ENCODE data around the gene STRN3. TPM values are rescaled to one million over a fixed set of nuclear protein-coding genes. Genes with fewer than 3 reads are reported as not detected.

STRN3 gene
- total and polyA plus RNA-seq, 4 donors: 6.8 to 47.5 (median 31.2) TPM

DNA sequence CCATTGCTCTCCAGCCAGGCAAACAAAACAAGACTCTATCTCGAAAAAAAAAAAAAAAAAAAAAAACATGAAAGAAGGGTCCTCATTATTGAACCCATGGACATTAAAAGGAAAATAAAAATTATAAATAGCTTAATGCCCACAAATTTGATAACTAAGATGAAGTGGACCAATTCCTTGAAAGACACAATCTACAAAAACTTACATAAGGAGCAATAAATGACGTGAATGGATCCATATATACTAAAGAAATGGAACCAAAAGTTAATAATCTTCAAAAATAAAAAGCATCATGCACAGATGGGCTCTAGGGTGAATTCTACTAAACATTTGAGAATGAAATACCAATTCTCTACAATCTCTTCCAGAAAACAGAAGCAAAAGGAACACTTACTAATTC lies 48.4 kb downstream of the STRN3 start:
- TF ChIP-seq NR2F2 (IDR thresholded peaks at IDR 0.05) (no peak), RAD21 (IDR thresholded peaks at IDR 0.05) (no peak), HNF4A (conservative IDR thresholded peaks at IDR 0.05) (no peak), FOXA1 (IDR thresholded peaks at IDR 0.05) (no peak), FOXA2 (IDR thresholded peaks at IDR 0.05) (no peak), GABPA (IDR thresholded peaks at IDR 0.05 in 1 of 2, conservative IDR thresholded peaks at IDR 0.05 in 1 of 2) (no peak), YY1 (IDR thresholded peaks at IDR 0.05) (no peak), SP1 (IDR thresholded peaks at IDR 0.05) (no peak), JUND (IDR thresholded peaks at IDR 0.05) (no peak), RXRA (IDR thresholded peaks at IDR 0.05) (no peak), HNF4G (IDR thresholded peaks at IDR 0.05) (no peak), TAF1 (conservative IDR thresholded peaks at IDR 0.05) (no peak), EGR1 (IDR thresholded peaks at IDR 0.05; ENCODE audit: low read depth in 2 of 2) (no peak)
- TF ChIP-seq, protein P1, sequence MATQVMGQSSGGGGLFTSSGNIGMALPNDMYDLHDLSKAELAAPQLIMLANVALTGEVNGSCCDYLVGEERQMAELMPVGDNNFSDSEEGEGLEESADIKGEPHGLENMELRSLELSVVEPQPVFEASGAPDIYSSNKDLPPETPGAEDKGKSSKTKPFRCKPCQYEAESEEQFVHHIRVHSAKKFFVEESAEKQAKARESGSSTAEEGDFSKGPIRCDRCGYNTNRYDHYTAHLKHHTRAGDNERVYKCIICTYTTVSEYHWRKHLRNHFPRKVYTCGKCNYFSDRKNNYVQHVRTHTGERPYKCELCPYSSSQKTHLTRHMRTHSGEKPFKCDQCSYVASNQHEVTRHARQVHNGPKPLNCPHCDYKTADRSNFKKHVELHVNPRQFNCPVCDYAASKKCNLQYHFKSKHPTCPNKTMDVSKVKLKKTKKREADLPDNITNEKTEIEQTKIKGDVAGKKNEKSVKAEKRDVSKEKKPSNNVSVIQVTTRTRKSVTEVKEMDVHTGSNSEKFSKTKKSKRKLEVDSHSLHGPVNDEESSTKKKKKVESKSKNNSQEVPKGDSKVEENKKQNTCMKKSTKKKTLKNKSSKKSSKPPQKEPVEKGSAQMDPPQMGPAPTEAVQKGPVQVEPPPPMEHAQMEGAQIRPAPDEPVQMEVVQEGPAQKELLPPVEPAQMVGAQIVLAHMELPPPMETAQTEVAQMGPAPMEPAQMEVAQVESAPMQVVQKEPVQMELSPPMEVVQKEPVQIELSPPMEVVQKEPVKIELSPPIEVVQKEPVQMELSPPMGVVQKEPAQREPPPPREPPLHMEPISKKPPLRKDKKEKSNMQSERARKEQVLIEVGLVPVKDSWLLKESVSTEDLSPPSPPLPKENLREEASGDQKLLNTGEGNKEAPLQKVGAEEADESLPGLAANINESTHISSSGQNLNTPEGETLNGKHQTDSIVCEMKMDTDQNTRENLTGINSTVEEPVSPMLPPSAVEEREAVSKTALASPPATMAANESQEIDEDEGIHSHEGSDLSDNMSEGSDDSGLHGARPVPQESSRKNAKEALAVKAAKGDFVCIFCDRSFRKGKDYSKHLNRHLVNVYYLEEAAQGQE (IDR thresholded peaks at IDR 0.05): no peak
- TF ChIP-seq, protein P2, sequence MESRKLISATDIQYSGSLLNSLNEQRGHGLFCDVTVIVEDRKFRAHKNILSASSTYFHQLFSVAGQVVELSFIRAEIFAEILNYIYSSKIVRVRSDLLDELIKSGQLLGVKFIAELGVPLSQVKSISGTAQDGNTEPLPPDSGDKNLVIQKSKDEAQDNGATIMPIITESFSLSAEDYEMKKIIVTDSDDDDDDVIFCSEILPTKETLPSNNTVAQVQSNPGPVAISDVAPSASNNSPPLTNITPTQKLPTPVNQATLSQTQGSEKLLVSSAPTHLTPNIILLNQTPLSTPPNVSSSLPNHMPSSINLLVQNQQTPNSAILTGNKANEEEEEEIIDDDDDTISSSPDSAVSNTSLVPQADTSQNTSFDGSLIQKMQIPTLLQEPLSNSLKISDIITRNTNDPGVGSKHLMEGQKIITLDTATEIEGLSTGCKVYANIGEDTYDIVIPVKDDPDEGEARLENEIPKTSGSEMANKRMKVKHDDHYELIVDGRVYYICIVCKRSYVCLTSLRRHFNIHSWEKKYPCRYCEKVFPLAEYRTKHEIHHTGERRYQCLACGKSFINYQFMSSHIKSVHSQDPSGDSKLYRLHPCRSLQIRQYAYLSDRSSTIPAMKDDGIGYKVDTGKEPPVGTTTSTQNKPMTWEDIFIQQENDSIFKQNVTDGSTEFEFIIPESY (IDR thresholded peaks at IDR 0.05): no peak
- TF ChIP-seq, protein P3, sequence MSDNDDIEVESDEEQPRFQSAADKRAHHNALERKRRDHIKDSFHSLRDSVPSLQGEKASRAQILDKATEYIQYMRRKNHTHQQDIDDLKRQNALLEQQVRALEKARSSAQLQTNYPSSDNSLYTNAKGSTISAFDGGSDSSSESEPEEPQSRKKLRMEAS (IDR thresholded peaks at IDR 0.05): no peak
- TF ChIP-seq, protein P4, sequence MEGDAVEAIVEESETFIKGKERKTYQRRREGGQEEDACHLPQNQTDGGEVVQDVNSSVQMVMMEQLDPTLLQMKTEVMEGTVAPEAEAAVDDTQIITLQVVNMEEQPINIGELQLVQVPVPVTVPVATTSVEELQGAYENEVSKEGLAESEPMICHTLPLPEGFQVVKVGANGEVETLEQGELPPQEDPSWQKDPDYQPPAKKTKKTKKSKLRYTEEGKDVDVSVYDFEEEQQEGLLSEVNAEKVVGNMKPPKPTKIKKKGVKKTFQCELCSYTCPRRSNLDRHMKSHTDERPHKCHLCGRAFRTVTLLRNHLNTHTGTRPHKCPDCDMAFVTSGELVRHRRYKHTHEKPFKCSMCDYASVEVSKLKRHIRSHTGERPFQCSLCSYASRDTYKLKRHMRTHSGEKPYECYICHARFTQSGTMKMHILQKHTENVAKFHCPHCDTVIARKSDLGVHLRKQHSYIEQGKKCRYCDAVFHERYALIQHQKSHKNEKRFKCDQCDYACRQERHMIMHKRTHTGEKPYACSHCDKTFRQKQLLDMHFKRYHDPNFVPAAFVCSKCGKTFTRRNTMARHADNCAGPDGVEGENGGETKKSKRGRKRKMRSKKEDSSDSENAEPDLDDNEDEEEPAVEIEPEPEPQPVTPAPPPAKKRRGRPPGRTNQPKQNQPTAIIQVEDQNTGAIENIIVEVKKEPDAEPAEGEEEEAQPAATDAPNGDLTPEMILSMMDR (IDR thresholded peaks at IDR 0.05; ENCODE audit: low read depth, low read length, missing input control): no peak
- TF ChIP-seq, protein P5, sequence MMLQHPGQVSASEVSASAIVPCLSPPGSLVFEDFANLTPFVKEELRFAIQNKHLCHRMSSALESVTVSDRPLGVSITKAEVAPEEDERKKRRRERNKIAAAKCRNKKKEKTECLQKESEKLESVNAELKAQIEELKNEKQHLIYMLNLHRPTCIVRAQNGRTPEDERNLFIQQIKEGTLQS (IDR thresholded peaks at IDR 0.05): no peak
- peaks cover 2 to 23% (median 11%) of the 10 kb centered on the region in 4 donors for H3K4me1 ChIP-seq (ENCODE audit: control insufficient read depth in 4 of 4, insufficient read depth in 4 of 4, low read length in 3 of 4)
- H3K9ac ChIP-seq (ENCODE audit: low read depth in 1 of 2, low read length in 2 of 2): no peak overlapping the region
- H3K36me3 ChIP-seq (ENCODE audit: control insufficient read depth in 4 of 4, insufficient read depth in 3 of 4, low read depth in 1 of 4, low read length in 3 of 4): no peaks in the 10 kb centered on the region
- H3K9me3 ChIP-seq (ENCODE audit: control insufficient read depth in 4 of 4, low read length in 3 of 4): no peaks in the 10 kb centered on the region
- DNase-seq (ENCODE audit: low spot score): no peak
- 81% methylated on average over 2 of the region's 2 CpGs for WGBS
- no peaks in the 10 kb centered on the region for H3K27me3 ChIP-seq (ENCODE audit: control insufficient read depth in 4 of 4, insufficient read depth in 4 of 4, low read length in 3 of 4)
- H3K27ac ChIP-seq (ENCODE audit: low read depth in 1 of 2, low read length in 2 of 2): no peak overlapping the region
- no peak overlapping the region for H3K4me3 ChIP-seq (ENCODE audit: low read depth in 1 of 3, low read length in 3 of 3)

All from liver (tissue), 9 donors.